Astrocyte of the cerebellum (primary cell): ENCODE results near the gene RCOR1.

Experiments used
- DNase-seq: peaks from one replicate; pipeline ENCODE4 v3.0.0-alpha.2; 2011; ENCODE audit warnings: low read depth
- H3K4me3 ChIP-seq: 2 replicates; pipeline ENCODE4 v1.5.1; 2011; ENCODE audit warnings: mild to moderate bottlenecking, low read depth, low read length, moderate library complexity
- CTCF ChIP-seq: IDR thresholded peaks from 2 replicates; pipeline ENCODE4 v1.5.1; 2012; ENCODE audit warnings: low read length, low read depth, moderate library complexity, mild to moderate bottlenecking; ENCODE audit errors: missing control alignments
- in situ Hi-C: cut with HindIII; loops from 2 replicates; pipeline ENCODE4 v1.10.0; 2017; ENCODE audit warnings: low sequenced_read_pairs

Gene RCOR1

GRCh38 chr14:102750376-102750775, 157.9 kb downstream of the RCOR1 start:
- no peak for TF ChIP-seq CTCF
- in situ Hi-C loops: no loop called here
- H3K4me3 ChIP-seq: no peak overlapping the region
- DNase-seq: no peak

GRCh38 chr14:102751088-102751487, 158.6 kb downstream of the RCOR1 start:
- no peak for TF ChIP-seq CTCF
- no peak for DNase-seq
- no peak overlapping the region for H3K4me3 ChIP-seq
- in situ Hi-C loops: no loop called here

- DNase-seq: no peak
- no peak for TF ChIP-seq CTCF
- no peak overlapping the region for H3K4me3 ChIP-seq
- in situ Hi-C loops: no loop called here
These were observed 159.9 kb downstream of the RCOR1 start for GRCh38 chr14:102752239-102752847.

GRCh38 chr14:102754370-102755262, 162.2 kb downstream of the RCOR1 start:
- no peak for DNase-seq
- H3K4me3 ChIP-seq: no peak overlapping the region
- TF ChIP-seq CTCF: no peak
- in situ Hi-C loops: no loop called here

- H3K4me3 ChIP-seq: no peak overlapping the region
- in situ Hi-C loops: no loop called here
- DNase-seq: no peak
These were observed 165.2 kb downstream of the RCOR1 start for GRCh38 chr14:102757646-102758045.

GRCh38 chr14:102758087-102758486, 165.6 kb downstream of the RCOR1 start:
- in situ Hi-C loops: no loop called here
- TF ChIP-seq CTCF: no peak
- no peak overlapping the region for H3K4me3 ChIP-seq

More at GRCh38 chr14:102757646-102758045, 165.2 kb downstream of the RCOR1 start:
- no peak for TF ChIP-seq CTCF

More at GRCh38 chr14:102758087-102758486, 165.6 kb downstream of the RCOR1 start:
- DNase-seq: no peak
